GM10266 (cell line): Measurements from ENCODE around the gene KCTD15.
A peak's percentile ranks its signal among the peaks of the same experiment; 100 is the strongest.

Experiments
- DNase-seq: peaks from one replicate; pipeline ENCODE4 v3.0.0; 2012; ENCODE audit errors: extremely low spot score
- TF ChIP-seq, protein P1 (sequence below): IDR thresholded peaks from 2 replicates; pipeline ENCODE4 v1.5.1; 2012; ENCODE audit warnings: mild to moderate bottlenecking, low read depth; ENCODE audit not compliant: control insufficient read depth, insufficient read depth; ENCODE audit errors: missing control alignments

The KCTD15 gene

DNA sequence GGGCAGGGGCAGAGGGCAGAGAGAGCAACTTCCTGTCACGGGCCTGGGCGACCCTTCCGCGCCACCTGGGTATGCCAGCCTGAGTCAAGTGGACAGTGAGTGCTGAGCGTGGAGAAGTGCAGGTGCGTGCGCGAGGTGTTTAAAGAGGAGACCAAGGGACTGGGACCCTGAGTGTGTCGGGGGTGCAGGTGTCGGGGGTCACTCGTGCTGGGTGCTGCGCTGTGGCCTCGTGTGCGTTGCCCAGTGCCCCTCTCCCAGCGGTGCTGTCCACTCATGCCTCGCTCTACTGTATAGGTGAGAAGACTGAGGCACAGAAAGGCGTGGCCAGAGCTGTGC is 18.9 kb upstream of the KCTD15 start:
- TF ChIP-seq, protein P1, sequence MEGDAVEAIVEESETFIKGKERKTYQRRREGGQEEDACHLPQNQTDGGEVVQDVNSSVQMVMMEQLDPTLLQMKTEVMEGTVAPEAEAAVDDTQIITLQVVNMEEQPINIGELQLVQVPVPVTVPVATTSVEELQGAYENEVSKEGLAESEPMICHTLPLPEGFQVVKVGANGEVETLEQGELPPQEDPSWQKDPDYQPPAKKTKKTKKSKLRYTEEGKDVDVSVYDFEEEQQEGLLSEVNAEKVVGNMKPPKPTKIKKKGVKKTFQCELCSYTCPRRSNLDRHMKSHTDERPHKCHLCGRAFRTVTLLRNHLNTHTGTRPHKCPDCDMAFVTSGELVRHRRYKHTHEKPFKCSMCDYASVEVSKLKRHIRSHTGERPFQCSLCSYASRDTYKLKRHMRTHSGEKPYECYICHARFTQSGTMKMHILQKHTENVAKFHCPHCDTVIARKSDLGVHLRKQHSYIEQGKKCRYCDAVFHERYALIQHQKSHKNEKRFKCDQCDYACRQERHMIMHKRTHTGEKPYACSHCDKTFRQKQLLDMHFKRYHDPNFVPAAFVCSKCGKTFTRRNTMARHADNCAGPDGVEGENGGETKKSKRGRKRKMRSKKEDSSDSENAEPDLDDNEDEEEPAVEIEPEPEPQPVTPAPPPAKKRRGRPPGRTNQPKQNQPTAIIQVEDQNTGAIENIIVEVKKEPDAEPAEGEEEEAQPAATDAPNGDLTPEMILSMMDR: no peak
- DNase-seq: no peak

DNA sequence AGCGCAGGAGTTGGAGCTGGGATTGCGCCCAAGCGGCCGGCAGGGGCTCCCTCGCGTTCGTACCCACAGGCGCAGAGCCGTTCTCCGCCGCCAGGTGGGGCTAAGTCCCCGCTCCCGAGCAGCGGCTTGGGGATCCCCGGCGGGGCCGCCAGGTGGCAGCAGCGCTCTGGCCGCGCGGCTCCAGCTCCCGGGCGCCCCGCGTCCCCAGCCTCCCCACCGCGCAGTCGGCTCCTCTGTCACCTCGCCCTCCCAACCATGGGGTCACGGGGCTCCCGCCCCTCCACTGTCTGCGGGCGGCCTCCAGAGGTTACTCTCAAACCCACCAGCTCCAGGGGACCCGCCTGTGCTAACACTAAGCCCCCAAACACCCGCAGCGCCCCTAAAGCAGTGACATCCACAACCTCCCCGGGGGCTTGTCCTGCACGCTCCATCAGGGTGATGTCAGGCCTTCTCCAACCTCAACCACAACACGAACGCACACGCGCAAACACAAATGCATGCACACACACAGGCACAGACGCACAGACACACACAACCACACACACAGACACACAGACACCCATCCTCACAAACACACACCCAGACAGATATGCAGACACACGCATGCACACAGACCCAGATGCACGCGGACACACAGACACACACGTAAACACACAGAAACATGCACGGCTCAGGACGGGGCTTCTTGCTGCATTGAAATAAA is 18.4 kb upstream of the KCTD15 start:
- TF ChIP-seq, protein P1: peak; percentile 100
- DNase-seq: peak; percentile 97

DNA sequence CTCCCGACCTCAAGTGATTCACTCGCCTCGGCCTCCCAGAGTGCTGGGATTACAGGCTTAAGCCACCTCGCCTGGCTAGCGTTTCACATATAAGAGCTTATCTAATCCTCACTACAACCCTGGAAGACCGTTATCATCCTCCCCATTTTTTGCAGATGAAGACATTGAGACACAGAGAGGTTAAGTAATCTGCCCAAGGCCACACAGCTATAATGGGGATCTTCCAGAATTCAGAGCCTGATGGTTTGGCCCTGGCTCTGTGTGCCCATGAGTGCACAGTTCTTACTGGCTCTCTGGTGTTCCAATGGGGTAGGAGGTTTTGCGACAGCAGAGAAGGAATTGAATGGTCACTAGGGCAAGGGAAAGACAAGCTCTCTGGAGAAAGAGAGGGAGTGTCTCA is 16.8 kb upstream of the KCTD15 start:
- DNase-seq: no peak
- TF ChIP-seq, protein P1: no peak

DNA sequence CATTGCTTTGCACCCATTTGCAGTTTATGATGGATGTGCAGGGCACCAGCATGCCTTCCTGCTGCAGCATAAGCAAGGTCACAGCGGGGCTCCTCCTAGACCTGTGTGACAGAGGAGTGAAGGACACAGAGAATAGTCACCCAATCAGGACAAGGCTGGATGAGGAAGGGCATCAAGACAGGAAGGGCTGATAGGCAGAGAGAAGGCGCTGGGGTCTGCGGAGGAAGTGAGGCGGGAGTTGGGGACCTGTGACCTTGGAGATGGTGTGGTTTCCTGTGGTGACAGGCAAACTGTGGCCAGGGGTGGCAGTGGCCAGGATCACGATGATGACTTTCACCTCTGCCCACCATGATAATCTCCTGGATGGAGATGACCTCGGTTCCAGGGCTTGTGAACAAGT is 16.4 kb upstream of the KCTD15 start:
- TF ChIP-seq, protein P1: no peak

DNA sequence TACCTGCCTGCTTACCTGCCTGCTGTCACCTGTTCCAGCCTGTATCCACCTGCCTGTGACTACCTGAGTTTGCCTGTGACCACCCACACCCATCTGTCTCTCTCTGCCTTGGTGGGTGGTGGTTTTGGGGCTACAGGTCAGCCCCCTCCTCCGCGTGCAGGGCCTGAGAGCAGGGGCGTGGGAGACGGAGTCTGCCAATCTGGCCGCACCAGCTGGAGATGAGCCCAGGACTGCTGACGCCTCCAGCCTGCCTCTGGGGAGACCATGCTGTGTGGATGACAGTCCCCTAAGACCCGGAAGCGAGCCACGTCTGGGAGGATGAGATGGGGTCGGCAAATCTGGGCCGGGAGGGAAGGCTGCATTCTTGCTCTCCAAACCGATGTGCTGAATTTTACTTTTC is 15.9 kb upstream of the KCTD15 start:
- no peak for DNase-seq
- TF ChIP-seq, protein P1: no peak

More for the DNA sequence above, 16.4 kb upstream of the KCTD15 start:
- no peak for DNase-seq

DNA sequence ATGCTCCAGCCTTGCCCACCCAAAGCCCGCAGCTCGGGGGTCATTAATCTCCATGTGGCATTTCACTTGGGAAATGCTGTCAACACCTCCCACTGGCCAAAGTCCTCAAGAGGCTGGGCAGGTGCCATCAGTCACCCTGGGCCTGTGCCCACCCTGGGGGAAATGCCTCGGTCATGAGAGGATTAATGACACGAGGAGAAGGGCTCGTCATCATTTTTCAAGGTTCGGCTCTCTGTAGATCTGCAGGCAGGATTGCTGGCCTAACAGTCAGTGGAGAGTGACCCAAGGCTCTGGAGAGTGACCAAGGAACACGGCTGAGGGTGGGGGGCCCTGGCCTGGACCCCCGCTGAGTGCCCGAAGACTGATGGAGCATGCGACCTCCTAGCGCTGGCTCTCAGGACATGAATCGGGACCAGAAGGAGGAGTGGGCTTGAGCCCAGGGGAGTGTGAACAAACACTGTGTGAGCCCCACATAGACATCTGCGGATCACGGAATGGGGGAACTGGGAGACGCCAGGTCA is 15.2 kb upstream of the KCTD15 start:
- TF ChIP-seq, protein P1: no peak
- DNase-seq: no peak

DNA sequence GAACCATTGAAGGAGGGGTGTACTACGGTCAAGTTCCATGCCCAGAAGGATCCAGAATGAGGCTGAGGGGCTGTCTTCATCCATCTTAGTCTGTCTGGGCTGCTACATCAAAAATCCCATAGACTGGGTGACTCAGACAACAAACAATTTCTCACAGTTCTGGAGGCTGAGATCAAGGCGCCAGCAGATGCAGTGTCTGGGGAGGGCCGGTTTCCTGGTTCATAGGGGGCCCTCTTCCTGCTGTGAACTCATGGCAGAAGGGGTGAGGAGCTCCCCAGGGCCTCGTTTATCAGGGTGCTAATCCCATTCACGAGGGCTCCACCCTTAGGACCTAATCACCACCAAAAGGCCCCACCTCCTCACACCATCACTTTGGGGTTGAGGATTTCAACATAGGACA is 14.7 kb upstream of the KCTD15 start:
- DNase-seq: no peak
- TF ChIP-seq, protein P1: no peak
